Hepatocyte (in vitro differentiated cells): ENCODE results near the gene RANBP17.

ENCODE experiments used
- CTCF ChIP-seq: fragments of 200-600 bp; sonication (generic); IDR thresholded peaks from 2 replicates; pipeline ENCODE4 v1.5.1; 2016; ENCODE audit warnings: antibody characterized with exemption, mild to moderate bottlenecking; ENCODE audit not compliant: poor library complexity
- EZH2 ChIP-seq: fragments of 200-600 bp; sonication (generic); IDR thresholded peaks from 2 replicates; pipeline ENCODE4 v1.6.1; 2016; ENCODE audit warnings: antibody characterized with exemption, mild to moderate bottlenecking, borderline replicate concordance

GRCh38 chr5:171344936-171345608, 483.3 kb downstream of the RANBP17 start:
- no peak for TF ChIP-seq CTCF
- no peak for TF ChIP-seq EZH2
